ENCODE measurements around the gene POM121L2. TPM values are rescaled to one million over a fixed set of nuclear protein-coding genes. Genes with fewer than 3 reads are reported as not detected.

The POM121L2 gene
- total RNA-seq, 1 experiment from 2014 or later: not detected

GRCh38 chr6:27303613-27304272 is 8.3 kb downstream of the POM121L2 start:
- Histone ChIP-seq H3K4me1 (ENCODE audit: insufficient read depth, low read length) (no peaks in the 10 kb centered on the region), H3T11ph (ENCODE audit: low read length) (no peak overlapping the region), H4K20me1 (ENCODE audit: control insufficient read depth, insufficient read depth, insufficient read length) (no peaks in the 10 kb centered on the region), H4K91ac (ENCODE audit: insufficient read length, low read depth, low read length) (no peak overlapping the region), H3K27ac (ENCODE audit: insufficient read length, low read depth, low read length) (no peak overlapping the region), H2BK15ac (ENCODE audit: low read depth, low read length) (no peak overlapping the region), H2AK5ac (ENCODE audit: insufficient read length, low read length) (no peak overlapping the region), H3K56ac (ENCODE audit: insufficient read length, low read depth, low read length) (no peak overlapping the region), H3K9me3 (ENCODE audit: control insufficient read depth, low read depth, low read length) (no peaks in the 10 kb centered on the region), H2AFZ (ENCODE audit: low read length) (no peak overlapping the region), H3K9ac (ENCODE audit: extremely low read depth, insufficient read length, low read length) (no peak overlapping the region), H2BK12ac (ENCODE audit: insufficient read length, low read depth, low read length) (no peak overlapping the region), H3K23ac (ENCODE audit: insufficient read length, low read depth, low read length) (no peak overlapping the region), H2BK120ac (ENCODE audit: low read depth, low read length, poor library complexity, severe bottlenecking) (no peak overlapping the region), H3K79me2 (ENCODE audit: insufficient read depth, low read length) (no peaks in the 10 kb centered on the region), H4K5ac (ENCODE audit: insufficient read length, low read depth, low read length) (no peak overlapping the region), H3K23me2 (ENCODE audit: insufficient read length, low read depth, low read length, poor library complexity, severe bottlenecking) (peaks cover 5% of the 10 kb centered on the region), H3K4me2 (ENCODE audit: insufficient read depth, insufficient read length, low read length) (peak overlapping the region; percentile 33), H4K8ac (replicated peaks; ENCODE audit: insufficient read length, low read depth, low read length) (no peak overlapping the region), H2BK5ac (ENCODE audit: insufficient read length, low read length) (no peak overlapping the region), H3K4ac (ENCODE audit: low read depth, low read length) (no peak overlapping the region), H2BK20ac (ENCODE audit: low read depth, low read length, poor library complexity, severe bottlenecking) (no peak overlapping the region), H3K79me1 (ENCODE audit: insufficient read depth, low read depth, low read length, poor library complexity, severe bottlenecking) (no peaks in the 10 kb centered on the region), H3K27me3 (ENCODE audit: insufficient read depth, low read length) (no peaks in the 10 kb centered on the region), H3K14ac (ENCODE audit: insufficient read depth, low read length) (no peak overlapping the region), H3K18ac (ENCODE audit: insufficient read length, low read depth, low read length) (no peak overlapping the region)
- no peak for TF ChIP-seq CTCF (conservative IDR thresholded peaks at IDR 0.05)
- WGBS (ENCODE audit: extremely low coverage, insufficient read length, low lambda C conversion rate): no CpG with 5 or more reads among the region's 16 CpGs
- no peaks in the 10 kb centered on the region for H3K9me3 Mint-ChIP-seq
- peak overlapping the region in 1 of 2 experiments; percentile 69; a peak in 3 of 5 replicates for H3K4me3 Mint-ChIP-seq
- no peak for DNase-seq
- no peaks in the 10 kb centered on the region for H3K36me3 Mint-ChIP-seq (ENCODE audit: insufficient read depth in 1 of 3, low read depth in 3 of 3)
- no peak overlapping the region for H3K27ac Mint-ChIP-seq
- peaks cover 2 to 9% of the 10 kb centered on the region in 2 experiments; a peak in 2 of 4 replicates for H3K4me1 Mint-ChIP-seq
- peaks cover 26% of the 10 kb centered on the region for H3K27me3 Mint-ChIP-seq (ENCODE audit: low read depth)
